OCI-LY3 (cell line): Measurements from ENCODE around the gene PTPRR.

ENCODE experiments used
- EZH2phosphoT487 ChIP-seq: fragments of 200-600 bp; shearing (Covaris generic); IDR thresholded peaks from 2 replicates; pipeline ENCODE4 v1.6.1; 2018; ENCODE audit warnings: antibody characterized with exemption, mixed run types, low read depth
- TF ChIP-seq, protein P1 (sequence below): fragments of 200-600, 300-600 bp; sonication (generic); IDR thresholded peaks from 2 replicates; pipeline ENCODE4 v1.5.1; 2014; ENCODE audit warnings: antibody characterized with exemption, low read length, low read depth

- TF ChIP-seq, protein P1, sequence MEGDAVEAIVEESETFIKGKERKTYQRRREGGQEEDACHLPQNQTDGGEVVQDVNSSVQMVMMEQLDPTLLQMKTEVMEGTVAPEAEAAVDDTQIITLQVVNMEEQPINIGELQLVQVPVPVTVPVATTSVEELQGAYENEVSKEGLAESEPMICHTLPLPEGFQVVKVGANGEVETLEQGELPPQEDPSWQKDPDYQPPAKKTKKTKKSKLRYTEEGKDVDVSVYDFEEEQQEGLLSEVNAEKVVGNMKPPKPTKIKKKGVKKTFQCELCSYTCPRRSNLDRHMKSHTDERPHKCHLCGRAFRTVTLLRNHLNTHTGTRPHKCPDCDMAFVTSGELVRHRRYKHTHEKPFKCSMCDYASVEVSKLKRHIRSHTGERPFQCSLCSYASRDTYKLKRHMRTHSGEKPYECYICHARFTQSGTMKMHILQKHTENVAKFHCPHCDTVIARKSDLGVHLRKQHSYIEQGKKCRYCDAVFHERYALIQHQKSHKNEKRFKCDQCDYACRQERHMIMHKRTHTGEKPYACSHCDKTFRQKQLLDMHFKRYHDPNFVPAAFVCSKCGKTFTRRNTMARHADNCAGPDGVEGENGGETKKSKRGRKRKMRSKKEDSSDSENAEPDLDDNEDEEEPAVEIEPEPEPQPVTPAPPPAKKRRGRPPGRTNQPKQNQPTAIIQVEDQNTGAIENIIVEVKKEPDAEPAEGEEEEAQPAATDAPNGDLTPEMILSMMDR, result no peak
- TF ChIP-seq EZH2phosphoT487, result no peak
Measured at GRCh38 chr12:70618371-70618770, 302.2 kb downstream of the PTPRR start.
